Caki2 (cell line): ENCODE data around the gene KCTD2. TPM values are rescaled to one million over a fixed set of nuclear protein-coding genes. Genes with fewer than 3 reads are reported as not detected.
"Not testable (repeated sequence)": the region's sequence is repeated elsewhere in the genome, so short reads cannot be mapped to it uniquely, and the experiment has no call there.

ENCODE experiments used
- DNase-seq: peaks from one replicate; pipeline ENCODE4 v3.0.0-alpha.2; 2015; ENCODE audit warnings: low read depth
- in situ Hi-C: cut with HindIII; loops from 2 replicates; pipeline ENCODE4 v1.10.0; 2016; ENCODE audit warnings: low sequenced_read_pairs, low pct_unique_long_range_greater_than_20kb, mixed read lengths
- total RNA-seq: library from RNA; depleted of rRNA; stranded (reverse); fragments of >200 nt; shearing (Covaris generic); gene quantifications from 2 replicates; pipeline ENCODE4 v1.2.3, GENCODE V29; 2014; ENCODE audit warnings: low replicate concordance

The KCTD2 gene
- total RNA-seq, 1 experiment from 2014 or later: 17.9 TPM

GRCh38 chr17:75068750-75069149 lies 21.7 kb downstream of the KCTD2 start:
- DNase-seq: no peak
- in situ Hi-C loops: no loop called here

GRCh38 chr17:75069783-75070182 lies 22.8 kb downstream of the KCTD2 start:
- in situ Hi-C loops: no loop called here

DNA sequence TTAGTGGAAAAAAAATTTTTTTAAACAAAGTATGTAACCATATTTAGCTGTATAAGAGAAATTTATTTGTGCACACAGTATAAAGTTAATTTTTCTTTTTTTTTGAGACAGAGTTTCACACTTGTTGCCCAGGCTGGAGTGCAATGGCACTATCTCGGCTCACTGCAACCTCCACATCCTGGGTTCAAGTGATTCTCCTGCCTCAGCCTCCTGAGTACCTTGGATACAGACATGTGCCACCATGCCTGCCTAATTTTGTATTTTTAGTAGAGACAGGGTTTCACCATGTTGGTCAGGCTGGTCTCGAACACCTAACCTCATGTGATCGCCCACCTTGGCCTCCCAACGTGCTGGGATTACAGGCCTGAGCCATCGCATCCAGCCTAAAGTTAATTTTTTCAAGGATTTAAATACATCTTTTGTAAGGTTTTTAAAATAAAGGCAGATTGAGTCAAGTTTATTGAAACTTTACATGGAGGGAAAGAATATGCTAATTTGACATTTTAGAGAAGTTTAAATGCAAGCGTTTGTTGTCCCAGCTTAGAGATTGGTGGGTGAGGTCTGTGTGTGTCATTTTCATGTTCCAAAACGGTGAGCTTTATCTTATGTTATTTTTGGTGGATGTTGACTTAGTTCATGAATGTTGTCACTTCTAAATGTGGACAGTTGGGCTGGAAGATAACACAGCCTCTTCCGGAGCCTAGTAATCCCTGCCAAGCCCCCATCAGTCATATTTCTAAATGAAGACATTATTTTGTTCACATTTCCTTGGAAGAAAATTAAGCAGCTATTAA lies 24.6 kb downstream of the KCTD2 start:
- DNase-seq, in situ Hi-C loops: not testable (repeated sequence)

More at GRCh38 chr17:75069783-75070182, 22.8 kb downstream of the KCTD2 start:
- DNase-seq: no peak

DNA sequence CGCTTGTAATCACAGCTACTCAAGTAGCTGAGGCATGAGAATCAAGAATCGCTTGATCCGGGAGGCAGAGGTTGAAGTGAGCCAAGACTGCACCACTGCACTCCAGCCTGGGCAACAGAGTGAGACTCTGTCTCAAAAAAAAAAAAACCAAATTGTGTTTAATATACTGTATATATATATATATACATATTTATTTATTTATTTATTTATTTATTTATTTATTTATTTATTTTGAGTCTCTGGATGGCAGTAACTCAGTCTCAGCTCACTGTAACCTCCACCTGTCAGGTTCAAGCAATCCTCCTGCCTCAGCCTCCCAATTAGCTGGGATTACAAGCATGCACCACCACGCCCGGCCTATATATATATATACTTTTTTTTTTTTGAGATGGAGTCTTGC lies 25.9 kb downstream of the KCTD2 start:
- in situ Hi-C loops, DNase-seq: not testable (repeated sequence)

- no peak for DNase-seq
- in situ Hi-C loops: no loop called here
Observed at GRCh38 chr17:75073618-75074047, 26.6 kb downstream of the KCTD2 start.

GRCh38 chr17:75074532-75074931 lies 27.5 kb downstream of the KCTD2 start:
- in situ Hi-C loops: no loop called here

DNA sequence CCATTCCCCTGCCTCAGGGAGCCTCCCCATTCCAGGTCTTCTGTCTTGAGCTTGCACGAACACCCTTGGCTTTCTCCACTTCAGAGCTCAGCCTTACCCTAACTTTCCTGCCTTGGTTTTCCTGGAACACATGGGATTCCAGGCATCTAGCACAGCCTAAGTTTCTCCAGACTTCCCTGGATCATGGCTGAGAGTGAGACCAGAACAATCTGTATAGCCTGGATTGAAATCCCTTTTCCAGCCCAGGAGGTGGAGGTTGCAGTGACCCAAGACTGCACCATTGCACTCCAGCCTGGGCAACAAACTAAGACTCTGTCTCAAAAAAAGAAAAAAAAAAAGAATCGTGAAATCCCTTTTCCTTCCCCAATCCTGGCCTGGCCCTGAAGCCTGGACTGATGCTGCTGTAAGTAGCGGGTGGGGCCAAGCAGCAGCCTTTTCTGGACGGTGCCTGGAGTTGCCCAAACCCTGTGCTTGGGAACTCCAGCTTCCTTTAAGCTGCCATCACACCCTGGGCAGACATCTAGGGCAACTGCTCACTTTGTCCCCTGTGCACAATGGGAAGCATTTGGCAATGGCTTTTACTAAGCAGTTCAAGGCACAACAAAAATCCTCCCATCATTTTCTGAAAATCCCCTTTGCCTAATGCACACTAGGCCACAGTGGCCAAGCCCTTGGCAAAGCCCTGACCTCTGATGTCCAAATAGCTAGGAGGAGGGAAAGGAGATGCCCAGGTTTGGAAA lies 28.7 kb downstream of the KCTD2 start:
- in situ Hi-C loops: no loop called here
- no peak for DNase-seq

More at GRCh38 chr17:75074532-75074931, 27.5 kb downstream of the KCTD2 start:
- no peak for DNase-seq

DNA sequence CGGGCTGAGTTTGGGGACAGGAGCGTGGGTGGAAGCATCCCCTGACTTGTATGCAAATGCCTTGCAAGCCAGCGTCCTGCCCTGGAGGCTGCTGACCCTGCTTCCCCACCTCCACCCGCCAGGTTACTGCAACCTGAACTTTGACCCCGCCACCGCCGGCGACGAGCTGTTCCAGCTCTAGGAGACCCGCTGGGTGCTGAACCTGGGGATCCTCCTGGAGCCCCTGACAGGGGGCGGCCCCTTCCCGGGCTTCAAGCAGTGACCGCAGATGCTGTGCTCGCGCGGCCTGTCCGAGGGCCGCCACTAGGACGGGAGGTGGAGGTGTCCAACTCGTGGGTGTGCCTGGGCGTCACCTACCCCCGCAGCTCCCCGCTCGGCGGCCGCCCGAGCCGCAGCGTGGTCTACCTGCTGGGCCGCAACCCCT lies 30.1 kb downstream of the KCTD2 start:
- in situ Hi-C loops: no loop called here
- DNase-seq: no peak

- no peak for DNase-seq
- in situ Hi-C loops: no loop called here
Observed at GRCh38 chr17:75077496-75078283, 30.7 kb downstream of the KCTD2 start.

DNA sequence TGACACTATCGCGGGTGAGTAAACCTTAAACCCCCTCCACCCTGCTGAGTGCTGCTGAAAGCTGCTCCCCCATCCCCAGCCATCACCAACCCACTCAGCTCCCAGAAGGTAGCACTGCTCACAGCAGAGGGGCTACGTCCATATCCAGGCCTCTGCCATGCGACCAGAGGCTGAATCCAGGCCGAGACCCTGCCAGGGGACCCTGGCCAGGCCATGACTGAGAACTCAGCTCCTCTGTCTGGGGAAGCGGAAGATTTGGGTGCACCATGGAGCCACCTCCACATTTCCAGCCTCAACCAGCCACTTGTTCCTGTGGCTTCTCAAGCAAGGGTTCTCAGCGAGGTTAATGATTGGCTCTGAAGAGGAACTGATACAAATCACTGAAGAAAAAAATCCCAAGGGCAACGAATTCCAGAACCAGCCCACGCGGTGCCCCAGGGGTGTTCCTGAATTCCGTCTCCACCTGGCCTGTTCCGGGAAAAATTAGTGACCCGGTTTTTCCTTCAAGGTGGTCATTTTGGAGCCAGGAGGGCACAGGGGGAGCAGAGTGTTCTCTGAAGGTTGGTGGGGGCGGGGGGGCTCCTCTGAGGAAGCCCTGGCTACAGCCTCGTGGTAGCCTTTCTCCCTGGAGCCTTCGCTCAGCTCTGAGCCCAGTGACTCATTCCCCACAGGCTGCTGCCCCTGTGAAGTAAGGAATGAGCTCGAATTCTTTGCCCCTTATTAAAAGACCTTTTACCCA lies 31.4 kb downstream of the KCTD2 start:
- peak; percentile 84 for DNase-seq
- in situ Hi-C loops: no loop called here

DNA sequence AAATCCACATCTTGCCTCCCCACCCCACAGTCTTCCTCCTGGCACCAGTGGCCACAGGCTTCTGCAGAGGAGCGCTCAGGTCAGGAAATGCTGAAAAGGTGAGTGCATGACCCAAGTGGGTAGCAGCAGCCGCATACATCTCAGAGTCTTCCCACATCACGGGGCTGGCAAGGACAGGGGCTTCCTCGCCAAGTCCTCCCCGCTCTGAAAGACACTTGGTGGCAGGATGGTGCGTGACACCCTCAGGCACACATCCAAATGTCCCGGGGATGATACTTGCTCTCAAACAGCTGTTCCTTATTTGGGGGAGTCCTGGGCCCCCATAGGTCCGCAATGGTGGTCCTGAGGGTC lies 32.0 kb downstream of the KCTD2 start:
- no peak for DNase-seq
- in situ Hi-C loops: no loop called here

- in situ Hi-C loops: no loop called here
- no peak for DNase-seq
Observed at GRCh38 chr17:75081611-75082540, 34.9 kb downstream of the KCTD2 start.

DNA sequence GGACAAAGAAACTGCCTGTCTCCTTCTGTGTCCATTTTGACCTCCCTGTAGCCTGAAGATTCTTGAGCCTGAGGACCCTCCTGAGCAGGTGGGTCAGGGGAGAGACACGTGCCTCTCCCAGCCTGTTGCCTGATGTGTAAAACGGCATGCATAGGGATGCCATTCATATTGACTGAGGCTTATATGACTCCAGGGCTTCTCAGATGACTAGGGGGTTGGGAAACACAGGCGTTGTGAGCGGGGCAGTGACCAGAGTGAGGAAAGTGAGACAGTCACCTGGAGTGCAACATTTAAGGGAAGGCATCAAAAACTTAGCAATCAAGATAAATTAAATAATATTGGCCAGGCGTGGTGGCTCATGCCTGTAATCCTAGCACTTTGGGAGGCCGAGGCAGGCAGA lies 35.7 kb downstream of the KCTD2 start:
- DNase-seq: no peak
- in situ Hi-C loops: no loop called here

GRCh38 chr17:75084039-75084660 lies 37.1 kb downstream of the KCTD2 start:
- in situ Hi-C loops: no loop called here
- peak; percentile 87 for DNase-seq

- in situ Hi-C loops: no loop called here
- DNase-seq: no peak
Observed at GRCh38 chr17:75086496-75087181, 39.6 kb downstream of the KCTD2 start.

- no peak for DNase-seq
- in situ Hi-C loops: no loop called here
Observed at GRCh38 chr17:75087182-75087557, 40.1 kb downstream of the KCTD2 start.
